Stimulated activated CD8-positive, alpha-beta memory T cell treated with anti-CD3 and anti-CD28 coated beads, Interleukin-7, amount 100 ng/mL, for 1 hour (primary cell): ENCODE results near the gene DYDC2.
"Not testable (repeated sequence)": the region's sequence is repeated elsewhere in the genome, so short reads cannot be mapped to it uniquely, and the experiment has no call there.

Experiments used
- DNase-seq, 2 donors: peaks; one replicate each; pipeline ENCODE4 v3.0.0-alpha.2; 2020; ENCODE audit warnings: low read depth in 2 of 2

Gene DYDC2, protein sequence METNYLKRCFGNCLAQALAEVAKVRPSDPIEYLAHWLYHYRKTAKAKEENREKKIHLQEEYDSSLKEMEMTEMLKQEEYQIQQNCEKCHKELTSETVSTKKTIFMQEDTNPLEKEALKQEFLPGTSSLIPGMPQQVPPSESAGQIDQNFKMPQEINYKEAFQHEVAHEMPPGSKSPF

DNA sequence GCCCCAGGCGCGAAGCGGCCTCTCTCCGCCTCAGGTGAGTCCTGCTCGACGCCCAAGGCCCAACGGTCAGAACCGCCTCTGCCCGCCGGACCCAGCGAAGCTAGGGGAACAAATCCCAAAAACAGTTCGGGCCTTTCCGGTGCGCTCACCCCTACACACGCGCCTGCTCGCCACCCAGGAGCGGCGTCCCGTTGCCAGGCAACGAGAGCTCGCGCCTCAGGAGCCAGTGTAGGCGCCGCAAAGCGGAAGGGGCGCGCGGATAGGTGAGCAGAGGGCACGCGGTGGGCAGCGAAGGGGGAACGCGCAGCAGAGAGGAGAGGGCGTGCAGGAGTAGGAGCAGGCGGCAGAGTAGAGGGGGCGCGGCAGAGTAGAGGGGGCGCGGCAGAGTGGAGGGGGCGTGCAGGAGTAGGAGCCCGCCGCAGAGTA, at the start of gene DYDC2, which contains the start of gene DYDC1:
TSS of gene DYDC2 (plus strand) at position 219 of the 426 bp plus-strand sequence. CDS start 5,663 bp downstream, outside the sequence.
TSS of gene DYDC1 (minus strand) at position 193 of the 426 bp plus-strand sequence. CDS start 4,154 bp downstream, outside the sequence.
- peak in 1 of 2 donors; percentile 6 for DNase-seq

- DNase-seq: no peak
These were observed 43.1 kb upstream of the DYDC2 start for GRCh38 chr10:80313523-80313922.

DNA sequence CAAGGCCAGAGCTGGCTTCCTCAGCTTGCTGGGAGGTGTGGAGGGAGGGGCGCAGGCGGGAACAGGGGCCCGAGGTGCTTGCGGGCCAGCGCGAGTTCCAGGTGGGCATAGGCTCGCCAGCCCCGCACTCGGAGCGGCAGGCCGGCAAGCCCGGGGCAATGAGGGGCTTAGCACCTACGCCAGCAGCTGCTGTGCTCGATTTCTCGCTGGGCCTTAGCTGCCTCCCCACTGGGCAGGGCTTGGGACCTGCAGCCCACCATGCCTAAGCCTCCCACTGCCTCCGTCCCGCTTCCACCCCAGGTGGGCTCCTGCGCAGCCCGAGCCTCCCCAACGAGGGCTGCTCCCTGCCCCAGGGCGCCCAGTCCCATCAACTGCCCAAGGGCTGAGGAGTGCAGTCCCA, 41.2 kb upstream of the DYDC2 start:
- DNase-seq: no peak

GRCh38 chr10:80318742-80319141, 37.8 kb upstream of the DYDC2 start:
- no peak for DNase-seq

DNA sequence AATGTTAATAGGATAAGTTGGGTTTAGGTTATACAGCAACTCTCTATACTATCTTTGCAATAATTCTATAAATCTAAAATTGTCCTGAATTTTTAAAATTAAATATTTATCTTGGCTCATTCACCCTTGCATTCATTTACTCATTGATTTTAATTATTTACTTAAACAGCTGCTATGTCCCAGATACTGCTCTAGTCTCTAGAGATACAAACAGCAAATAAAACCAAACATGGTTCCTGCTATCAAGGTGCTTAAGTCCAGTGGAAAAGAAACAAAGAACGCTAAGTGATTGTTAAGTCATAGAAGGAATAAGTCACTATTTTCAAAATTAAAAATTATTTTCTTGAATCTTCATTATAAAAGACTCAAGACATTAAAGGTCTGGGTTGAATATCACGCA, 37.3 kb upstream of the DYDC2 start:
- no peak for DNase-seq

DNA sequence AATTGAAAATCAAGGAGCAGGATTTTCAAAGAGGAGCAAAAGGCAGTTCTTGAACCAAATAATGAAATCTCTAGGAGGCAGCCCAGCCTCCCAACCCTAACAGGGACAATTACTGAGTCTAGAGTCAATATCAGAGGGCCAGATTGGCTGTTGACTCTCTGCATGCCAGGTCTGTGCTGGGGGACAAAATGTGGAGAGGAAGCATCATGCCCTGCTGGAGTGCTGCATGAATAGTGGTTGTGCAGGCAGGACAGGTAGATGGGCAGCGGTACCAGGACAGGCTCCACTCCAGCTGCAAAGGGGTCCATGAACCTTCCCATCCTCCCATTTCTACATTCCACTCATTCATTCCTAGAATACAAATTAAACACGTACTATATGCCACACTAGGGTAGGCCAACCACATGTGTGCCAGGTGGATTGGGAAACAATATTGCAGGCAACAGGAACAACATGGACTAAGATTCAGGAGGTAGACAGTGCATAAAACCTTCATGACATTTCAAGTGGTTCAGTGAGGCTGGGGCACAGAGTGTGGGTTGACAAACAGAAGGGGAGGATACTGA, 36.8 kb upstream of the DYDC2 start:
- no peak for DNase-seq

GRCh38 chr10:80320377-80320776, 36.2 kb upstream of the DYDC2 start:
- DNase-seq: no peak

- no peak for DNase-seq
These were observed 35.4 kb upstream of the DYDC2 start for GRCh38 chr10:80321183-80321582.

DNA sequence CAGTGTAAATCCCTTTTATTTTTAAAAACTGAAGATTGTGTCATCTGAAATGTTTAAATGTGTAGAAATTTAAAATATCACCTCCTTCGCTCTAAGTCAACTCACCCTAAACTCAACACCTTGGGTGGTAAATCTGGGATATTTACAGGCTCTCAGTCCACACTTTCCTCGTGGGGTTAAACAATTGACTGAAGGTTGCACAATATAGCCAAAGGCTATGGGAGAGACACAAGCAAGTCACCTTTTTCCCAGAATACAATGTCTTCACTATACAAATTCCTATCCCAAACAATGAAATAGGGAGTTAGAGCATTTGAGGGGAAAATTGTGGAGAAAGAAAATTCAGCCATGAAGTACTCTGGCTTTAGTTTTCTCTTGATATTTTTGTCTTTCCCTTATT, 34.4 kb upstream of the DYDC2 start:
- DNase-seq: no peak

DNA sequence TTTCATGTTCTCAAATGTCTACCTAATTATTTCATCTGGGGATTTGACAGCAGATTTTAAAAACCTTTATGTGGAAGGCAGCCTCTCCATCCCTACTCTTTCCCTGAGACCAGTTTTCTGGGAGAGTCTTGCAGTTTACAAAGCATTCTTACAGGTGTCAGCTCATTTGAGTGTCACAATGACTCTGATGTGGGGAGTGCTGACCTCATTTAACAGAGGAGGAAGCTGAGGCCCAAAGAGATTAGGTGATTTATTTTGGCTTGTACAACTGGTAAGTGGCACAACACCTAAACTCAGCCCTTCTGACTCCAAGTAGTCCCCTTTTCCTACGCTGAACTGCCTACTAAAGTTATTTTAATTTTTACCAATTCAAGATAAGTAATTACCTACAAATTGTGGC, 33.9 kb upstream of the DYDC2 start:
- no peak for DNase-seq

- no peak for DNase-seq
These were observed 33.3 kb upstream of the DYDC2 start for GRCh38 chr10:80323311-80323710.

DNA sequence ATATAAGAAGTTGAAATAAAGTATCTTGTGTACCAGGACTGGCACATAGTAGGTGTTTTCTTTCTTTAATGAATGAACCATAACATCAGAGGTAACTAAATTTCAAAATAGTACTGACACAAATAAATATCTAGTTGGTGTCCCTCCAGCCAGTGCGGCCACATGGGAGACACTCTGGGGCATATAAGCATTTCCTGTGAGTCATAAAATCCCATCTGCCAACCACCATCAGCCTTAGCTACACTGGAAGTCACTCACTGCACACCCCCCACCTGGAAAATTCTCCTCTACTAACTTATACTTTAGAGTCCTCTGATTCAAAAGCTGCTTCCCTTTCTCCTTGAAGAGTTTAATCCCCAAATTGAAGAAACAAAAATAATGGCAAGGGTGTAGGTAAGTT, 32.5 kb upstream of the DYDC2 start:
- DNase-seq: no peak

DNA sequence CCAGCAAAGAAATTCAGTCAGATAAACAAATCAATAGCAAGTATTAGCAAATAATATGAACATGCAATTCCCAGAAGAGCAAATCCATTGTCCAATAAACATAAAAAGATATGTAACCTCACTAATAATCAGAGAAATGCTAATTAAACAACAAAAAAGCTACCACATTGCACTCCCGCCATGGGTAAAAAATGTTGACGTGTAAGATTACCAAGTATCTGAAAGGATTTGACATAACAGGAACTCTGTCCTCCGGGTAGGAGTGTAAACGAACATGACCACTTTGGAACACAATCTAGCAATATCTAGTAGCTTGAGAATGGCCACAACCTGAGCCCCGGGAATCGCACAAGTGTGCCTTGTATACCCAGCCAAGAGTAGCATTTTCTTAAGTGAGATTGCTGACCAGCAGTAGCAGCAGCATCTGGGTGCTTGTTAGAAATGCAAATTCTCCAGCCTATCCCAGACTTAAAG, 31.7 kb upstream of the DYDC2 start:
- DNase-seq: no peak

- no peak for DNase-seq
These were observed 22.6 kb upstream of the DYDC2 start for GRCh38 chr10:80333983-80334382.

DNA sequence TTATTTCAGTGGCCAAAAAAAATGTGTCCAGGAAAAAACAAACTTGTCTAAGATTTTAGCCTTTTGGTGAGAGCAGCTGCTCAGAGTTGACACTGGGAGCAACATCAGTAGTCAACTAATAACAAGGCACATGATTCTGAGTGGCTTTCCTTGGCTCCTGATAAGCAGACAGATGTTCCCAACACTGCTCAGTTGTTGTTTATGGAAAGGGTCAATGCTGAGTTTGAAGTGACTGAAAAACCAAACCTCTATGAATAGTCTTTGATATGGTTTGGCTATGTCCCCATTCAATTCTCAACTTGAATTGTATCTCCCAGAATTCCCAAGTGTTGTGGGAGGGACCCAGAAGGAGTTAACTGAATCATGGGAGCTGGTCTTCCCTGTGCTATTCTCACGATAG, 12.3 kb upstream of the DYDC2 start:
- no peak for DNase-seq

- no peak for DNase-seq
These were observed 11.7 kb upstream of the DYDC2 start for GRCh38 chr10:80344912-80345311.

DNA sequence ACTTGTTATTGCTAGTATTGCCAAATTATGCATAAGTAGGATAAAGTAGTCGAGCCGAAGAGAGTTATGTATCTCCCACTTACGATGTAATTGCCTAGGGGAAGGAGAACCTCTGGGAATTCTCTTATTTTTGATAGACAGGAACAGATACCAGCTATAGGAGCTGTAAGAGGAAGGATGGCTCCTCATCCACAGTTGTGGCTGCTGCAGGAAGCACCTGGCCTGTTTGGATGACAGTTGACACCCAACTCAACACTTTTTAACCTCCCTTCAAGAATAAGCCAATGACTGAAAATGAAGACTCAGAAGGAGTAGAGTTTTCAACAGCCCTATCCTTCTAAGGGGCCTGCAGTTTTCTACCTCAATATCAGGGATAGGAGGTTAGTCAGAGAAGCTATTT, 6.3 kb upstream of the DYDC2 start:
- DNase-seq: no peak

GRCh38 chr10:80351220-80351619, 5.4 kb upstream of the DYDC2 start:
- DNase-seq: no peak

DNA sequence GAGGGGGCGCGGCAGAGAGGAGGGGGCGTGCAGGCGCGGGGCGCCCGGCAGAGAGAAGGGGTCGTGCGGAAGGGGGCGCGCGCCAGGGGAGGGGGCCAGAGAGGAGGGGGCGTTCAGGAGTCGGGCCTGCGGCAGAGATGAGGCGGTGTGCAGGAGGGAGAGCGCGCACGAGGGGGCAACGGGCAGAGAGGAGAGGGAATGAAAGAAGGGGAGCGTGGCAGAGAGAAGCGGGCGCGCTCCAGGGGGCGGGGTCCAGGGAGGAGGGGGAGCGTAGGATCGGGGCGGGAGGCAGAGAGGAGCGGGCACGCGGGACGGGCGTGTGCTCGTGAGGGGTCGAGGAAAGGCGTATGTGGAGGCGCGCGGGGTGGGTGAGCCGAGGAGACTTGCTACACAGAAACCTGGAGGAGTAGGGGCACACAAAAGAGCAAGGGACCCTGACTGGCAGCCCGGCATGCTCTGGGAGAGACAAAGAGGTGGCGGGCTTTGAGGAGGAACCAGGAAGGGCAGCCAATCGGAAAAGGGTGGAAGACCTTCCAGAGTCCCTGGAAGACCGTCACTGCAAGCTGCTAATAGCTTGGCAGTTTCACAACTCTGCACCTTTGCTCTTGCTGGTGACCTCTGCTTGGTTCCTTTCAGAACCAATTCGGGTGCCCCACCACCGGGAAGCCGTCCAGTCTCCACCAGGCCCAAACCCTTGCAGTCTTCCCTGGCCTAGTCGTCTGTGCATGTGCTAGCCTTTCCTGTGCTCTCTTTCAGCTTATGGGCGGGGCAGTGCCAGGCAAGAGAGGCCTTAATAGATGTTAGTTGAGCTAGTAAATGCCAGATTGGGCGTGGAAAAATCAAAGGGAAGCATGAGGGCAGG, 639 bp downstream of the DYDC2 start:
- DNase-seq: no peak

DNA sequence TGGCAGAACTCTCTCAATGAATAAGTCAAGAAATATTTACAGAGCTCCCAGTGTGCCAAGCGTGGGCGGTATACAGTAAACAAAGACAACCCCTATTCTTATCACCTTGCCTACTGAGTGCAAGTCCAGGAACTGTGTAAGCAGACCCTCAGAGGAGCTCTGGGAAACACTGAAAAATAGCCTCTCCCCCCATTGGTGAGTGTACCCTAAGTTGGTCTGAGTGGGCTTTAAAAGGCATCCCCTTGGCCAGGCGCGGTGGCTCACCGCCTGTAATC, 1.2 kb downstream of the DYDC2 start:
- no peak for DNase-seq

DNA sequence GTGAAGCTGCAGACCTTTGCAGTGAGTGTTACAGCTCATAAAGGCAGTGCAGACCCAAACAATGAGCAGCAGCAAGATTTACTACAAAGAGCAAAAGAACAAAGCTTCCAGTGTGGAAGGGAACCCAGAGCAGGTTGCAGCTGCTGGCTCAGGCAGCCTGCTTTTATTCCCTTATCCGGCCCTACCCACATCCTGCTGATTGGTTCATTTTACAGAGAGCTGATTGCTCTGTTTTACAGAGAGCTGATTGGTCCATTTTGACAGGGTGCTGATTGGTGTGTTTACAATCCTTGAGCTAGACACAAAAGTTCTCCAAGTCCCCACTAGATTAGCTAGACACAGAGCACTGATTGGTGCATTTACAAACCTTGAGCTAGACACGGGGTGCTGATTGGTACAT, 2.3 kb downstream of the DYDC2 start:
- DNase-seq: not testable (repeated sequence)

GRCh38 chr10:80359644-80360043, 3.1 kb downstream of the DYDC2 start:
- no peak for DNase-seq

DNA sequence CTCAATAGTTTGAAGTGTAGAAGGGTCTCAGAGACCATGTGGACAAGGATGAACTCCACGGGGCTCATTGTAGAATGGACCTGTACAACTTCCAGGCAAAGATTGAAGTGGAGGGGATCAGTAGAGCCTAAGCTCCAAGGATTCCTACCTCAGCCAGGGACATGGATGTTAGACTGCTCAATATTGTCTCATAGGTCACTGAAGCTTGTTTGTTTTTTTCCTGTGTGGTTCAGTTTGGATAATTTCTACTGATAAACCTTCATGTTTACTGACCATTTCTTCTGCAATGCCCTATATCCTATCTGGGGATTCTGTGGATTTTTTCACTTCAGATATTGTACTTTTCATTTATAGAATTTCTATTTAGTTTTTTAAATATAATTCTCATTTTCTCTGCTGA, 8.9 kb downstream of the DYDC2 start:
- no peak for DNase-seq
